Pulmonary artery endothelial cell (primary cell): ENCODE results near the gene HIVEP2. TPM values are rescaled to one million over a fixed set of nuclear protein-coding genes. Genes with fewer than 3 reads are reported as not detected.

Experiments
- DNase-seq: peaks from one replicate; pipeline ENCODE4 v3.0.0-alpha.2; 2011; ENCODE audit warnings: low read depth, low spot score
- total RNA-seq: library from RNA; depleted of rRNA; stranded (reverse); fragments of >200 nt; gene quantifications from 2 replicates; pipeline ENCODE4 v1.2.3, GENCODE V29; 2014

HIVEP2 gene
- total RNA-seq, 1 donor from 2014 or later, result 3.6 TPM

DNA sequence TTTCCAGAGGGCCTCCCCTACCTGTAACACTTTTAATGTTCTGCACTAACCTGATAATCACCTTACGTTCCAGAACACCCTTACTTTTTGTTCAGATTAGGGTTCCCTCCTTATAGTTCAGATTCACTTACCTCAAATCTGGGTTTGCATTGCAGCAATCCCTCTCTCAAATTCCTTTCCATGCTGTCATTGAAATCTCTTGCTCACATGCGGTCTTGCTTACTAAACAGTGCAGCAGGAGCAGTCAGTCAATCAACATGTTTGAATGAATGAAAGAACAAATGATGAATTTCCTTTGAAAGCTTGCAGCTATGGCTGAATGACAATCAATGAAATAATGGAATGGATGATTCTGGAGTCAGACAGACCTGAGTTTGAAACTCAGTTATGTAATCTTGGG is 200.1 kb downstream of the HIVEP2 start:
- no peak for DNase-seq

DNA sequence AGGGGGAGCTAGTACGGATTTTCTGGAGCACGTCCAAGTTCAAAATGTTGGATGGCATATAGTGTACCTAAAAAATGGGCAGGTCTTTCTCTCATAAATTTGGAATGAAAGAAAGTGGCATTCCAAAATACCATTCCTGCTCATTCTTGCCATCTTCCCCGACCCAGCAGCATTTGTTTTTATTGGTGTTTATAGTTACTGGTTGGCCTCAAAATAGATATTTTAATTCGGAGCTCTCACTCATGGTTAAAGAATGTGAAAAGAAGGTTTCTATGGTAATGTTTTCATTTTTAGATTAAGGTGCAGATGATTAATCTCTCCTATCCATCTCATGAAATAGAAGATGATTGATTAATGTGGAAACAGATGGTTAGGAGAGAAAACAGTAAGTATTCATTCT is 204.5 kb downstream of the HIVEP2 start:
- DNase-seq, result no peak

DNA sequence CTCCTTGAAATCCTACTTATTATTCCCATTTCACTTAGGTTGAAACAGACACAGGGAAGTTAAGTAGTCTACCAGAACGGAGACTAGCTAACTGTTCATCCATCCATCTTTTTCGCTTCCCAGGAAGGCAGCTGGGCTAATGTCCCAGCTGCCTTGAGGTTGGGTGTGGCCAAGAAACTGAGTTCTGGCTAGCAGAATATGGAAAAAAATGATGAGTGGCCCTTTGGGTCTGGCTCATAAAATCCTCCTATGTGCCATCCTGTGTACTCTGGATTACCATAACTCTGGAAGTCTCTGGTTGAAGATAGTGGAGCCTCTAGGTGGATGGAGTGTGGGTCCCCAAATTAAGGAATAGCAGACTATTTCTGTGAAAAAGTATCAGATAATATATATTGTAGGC is 206.2 kb downstream of the HIVEP2 start:
- DNase-seq, result no peak

DNA sequence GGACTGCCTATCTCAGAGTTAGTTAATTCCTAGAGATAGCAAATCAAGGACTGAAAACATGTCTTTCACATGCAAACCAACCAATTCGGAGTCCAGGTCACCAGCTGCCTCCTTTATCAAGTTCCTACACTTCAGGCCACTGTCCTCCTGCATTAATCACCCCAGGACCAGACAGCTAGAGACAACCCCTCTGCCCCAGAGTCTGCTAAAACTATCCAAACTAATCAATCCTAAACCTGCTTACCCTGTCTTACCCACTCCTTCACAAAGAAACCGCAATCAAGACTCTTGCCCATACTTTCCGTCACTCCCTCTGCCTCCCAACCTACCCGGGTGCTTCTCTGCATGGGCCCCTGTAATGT is 207.0 kb downstream of the HIVEP2 start:
- DNase-seq, result no peak

DNA sequence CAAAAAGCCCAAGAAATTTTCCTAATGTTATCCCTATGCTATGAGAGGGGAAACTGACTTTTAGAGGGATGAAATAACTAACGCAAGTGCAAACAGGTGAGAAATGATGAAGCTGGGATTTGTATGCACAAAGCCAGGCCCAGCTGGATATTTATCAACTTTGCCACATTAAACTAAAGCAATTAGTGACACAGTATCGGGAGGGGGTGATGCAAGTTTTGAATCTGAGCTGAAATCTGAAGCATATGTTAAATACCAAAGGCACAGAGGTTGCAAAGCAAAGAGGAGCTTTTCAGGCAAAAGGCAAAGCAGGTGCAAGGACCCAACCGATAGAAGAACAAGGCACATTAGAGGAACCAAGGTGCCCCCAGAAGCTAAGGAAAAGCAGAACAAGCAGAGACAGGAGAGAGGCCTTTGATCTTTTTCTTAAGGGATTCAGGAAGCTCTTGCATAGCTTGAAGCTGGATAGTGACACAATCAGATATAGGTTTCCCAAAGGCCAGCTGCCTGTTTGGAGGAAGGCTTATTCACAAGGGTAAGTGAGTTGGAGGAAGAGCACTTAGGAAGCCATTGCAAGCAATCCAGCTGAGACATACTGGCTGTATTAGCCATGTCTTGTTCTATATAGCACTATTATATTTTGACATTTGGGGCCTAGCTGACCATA is 207.5 kb downstream of the HIVEP2 start:
- DNase-seq, result no peak

DNA sequence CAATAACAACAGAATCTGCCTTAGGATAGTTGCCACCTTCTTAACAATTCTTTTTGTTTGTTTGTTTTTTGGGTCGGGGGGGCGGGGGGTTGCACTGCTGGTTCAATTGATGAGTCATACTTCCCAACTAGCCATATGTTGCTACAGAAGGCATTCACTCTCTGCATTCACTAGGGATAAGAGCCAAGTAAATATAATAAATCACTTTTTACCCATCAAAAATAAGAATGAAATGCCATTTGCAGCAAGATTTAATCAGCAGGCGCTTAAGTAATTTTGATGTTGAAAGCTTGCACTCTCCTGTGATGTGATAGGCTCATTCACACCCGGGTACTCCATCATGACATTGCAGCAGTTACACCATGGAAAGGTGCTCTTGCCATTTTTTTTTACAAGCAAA is 209.8 kb downstream of the HIVEP2 start:
- DNase-seq, result peak; percentile 29

DNA sequence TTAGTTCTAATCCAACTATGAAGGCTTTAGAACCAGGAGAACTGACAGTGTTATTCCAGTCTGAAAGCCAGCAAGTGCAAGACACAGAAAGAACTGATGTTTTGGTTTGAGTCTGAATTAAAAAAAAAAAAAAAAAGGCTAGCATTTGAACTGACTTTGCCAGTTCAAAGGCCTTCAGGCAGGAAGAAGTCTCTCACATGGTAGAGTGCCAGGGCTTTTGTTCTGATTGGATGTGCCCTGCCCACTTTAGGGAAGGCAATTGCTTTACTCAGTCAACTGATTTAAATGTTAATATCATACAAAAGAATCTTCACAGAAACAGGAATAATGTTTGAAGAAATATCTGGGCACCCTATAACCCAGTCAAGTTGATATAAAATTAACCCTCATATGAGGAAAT is 212.2 kb downstream of the HIVEP2 start:
- DNase-seq, result no peak

DNA sequence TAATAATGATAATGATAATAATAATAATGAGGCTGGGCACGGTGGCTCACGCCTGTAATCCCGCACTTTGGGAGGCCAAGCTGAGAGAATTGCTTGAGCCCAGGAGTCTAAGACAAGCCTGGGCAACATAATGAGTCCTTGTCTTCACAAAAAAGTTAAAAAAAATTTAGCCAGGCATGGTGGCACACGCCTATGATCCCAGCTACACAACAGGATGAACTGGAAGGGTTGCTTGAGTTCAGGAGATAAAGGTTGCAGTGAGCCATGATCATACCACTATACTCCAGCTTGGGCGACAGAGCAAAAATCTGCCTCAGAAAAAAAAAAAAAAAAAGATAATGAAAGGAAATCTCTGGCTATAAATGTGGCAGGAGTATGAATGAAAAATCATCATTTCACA is 213.4 kb downstream of the HIVEP2 start:
- DNase-seq, result no peak

DNA sequence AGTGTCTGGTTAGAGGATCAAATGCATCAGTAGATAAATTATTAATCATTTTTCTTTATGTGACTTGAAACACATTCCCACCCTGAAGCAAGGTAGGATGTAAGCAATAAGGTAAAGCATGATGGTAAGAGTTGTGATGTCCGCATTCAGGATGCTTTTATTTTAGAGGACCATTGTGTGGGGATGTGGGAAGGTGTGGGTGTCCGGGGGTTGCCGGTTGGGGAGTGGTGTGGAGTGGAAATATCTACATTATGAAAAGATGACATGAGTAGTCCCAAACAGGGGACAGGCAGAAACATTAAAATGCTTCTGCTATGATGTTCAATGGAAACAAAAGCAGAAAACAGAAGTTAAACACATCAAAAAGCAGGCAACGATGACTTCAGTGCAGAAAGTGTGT is 215.4 kb downstream of the HIVEP2 start:
- DNase-seq, result no peak

DNA sequence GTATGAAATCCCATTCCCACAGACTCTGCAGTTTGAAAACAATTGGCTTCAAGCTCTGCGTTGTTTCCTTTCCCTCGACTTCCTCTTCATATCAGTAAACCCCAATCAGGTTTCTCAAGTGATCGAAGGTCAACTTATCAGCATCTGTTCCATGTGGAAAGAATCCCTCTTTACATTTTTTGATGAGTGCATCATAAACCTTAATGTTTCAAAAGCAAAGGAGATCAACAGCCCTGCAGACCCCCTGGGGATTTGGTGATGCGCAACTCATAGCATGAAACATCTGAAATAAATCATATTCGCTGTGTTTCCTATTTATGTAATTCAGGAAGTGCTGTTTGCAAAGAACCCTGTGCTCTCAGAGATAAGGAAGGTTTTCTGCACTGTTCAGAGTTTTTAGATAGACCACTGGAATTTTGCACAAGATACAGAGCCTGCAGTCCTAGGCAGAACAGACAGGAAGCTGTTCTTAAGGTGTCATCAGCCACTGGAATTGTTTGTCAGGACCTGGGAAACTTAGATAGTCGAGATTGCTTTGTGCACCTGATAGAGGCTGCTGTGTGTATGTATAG is 216.0 kb downstream of the HIVEP2 start:
- DNase-seq, result peak; percentile 84

DNA sequence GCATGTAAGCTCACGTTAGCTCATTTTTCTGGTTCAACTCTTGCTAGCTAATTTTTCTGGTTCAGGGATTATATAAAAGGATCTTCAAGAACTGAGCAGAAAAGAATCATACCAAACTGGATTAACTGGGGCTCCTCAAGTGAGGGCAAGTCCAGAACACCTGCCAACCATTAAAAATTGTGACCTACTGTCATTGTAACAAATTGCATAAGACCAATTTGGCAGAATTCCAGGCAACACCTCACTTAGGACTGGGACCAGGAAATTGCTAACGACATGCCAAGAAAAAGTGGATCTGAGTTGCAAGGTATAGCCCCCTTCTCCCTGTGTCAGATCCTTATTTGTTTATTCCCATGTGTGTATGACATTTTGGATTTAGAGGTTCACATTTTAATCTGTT is 216.6 kb downstream of the HIVEP2 start:
- DNase-seq, result peak; percentile 8

DNA sequence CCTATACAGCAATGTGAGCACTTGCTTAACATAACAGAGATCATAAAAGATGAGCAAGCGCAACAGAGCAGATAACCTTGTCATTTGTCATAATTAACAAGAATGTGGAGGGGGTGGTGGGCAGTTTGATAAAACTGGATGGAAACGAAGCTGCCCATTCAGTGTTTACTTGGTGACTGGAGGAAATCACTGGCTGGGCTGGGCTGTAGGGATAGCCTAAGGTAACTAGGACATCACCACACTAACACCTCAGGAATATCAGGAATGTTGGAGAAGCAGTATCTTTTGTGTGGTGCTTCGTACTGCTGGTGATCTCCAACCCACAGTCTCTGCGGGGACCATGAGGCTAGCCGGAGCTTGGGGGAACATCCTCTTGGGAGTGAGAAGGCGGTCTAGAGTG is 218.4 kb downstream of the HIVEP2 start:
- no peak for DNase-seq

DNA sequence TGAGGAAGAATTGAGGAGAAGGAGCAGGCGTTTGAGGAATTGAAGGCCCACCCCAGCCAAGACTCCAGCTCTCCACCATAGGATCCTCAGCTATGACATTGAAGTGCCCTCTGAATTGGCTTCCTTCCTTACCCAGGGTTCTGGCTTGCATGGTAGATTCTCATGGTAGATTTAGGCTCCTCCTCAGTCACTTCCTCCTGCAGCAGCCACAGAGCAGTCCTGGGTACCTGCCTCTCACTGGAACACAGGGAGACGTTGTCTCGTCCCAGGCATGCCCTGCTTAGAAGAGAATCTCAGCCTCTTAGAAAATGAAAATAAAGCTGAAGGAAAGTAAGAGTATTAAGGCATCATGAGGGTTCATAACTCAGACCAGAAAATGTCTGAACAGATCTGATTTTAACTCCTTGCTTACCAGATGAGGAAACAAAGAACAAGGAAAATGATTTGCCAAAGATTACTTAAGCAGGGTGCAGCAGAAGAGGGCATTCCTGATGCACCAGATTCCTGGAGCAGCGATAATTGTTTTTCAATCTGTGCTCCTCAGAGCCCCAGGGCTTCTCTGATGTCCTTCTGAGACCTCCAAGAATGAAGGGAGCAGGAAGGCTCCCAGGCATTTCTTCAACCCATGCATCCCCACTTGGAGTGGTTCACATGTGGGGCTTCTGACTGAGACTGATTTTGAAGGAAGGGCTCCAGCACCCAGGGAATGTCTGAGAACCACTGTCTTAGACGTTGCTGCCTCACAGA is 219.8 kb downstream of the HIVEP2 start:
- no peak for DNase-seq

DNA sequence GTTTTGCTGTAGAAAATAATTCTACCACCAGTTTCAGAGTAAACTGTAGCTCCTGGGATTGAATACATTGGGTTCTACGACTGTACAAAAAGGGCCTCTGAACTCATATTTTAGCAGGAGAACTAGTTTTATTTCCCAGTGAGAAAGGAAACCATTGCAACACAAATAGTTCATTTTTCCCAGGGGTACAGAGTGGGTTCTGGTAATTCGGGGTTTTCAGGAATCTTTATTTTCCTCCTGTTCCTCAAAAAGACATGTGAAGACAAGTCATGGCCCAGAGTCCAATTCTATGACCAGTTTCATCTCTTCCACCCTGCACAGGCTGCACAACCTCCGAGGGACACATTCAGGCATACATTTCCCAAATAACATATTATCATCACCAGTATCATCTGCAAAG is 222.1 kb downstream of the HIVEP2 start:
- DNase-seq, result no peak

DNA sequence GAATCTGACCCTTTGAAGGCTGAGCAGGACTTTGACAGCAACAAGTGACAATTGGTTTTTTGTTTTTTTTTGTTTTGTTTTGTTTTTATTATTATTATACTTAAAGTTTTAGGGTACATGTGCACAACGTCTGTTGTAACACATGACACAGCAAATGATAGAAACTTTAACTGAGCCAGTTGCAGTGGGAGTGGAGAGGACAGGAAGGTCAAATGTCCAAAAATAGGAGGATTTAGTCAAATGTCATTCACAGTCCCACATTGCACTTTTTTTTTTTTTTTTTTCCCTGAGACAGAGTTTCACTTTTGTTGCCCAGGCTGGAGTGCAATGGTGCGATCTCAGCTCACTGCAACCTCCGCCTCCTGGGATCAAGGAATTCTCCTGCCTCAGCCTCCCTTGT is 223.0 kb downstream of the HIVEP2 start:
- no peak for DNase-seq

DNA sequence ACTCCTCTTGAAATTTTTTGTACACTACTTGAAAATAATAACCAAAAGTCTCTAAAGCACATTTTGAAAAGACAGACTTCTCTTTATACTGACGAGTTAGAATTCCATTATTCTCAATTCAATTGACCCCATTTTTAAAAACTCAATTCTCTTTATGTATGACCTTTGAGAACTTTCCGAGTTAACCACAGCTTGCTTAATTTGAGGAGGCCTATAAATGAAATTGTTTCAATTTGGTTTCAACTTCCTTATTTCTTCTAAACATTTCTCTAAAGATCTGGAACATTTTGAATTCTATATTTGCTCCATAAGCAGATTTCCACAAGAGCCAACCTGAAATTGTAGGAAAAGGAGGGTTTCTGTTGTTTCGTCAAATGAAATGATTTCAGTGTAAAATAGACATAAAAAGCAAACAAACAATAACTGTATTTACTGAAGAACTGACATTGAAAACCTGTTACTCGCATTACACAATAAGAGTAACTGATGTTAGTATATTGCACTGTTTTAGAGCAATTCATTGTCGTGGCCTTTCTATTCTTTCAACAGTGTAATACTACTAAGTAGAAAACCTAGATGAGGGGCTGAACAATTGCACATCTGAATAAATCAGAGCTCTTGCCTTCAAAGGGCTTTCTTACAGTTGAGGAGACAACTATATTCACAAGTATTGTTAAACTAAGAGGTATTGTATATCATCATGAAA is 223.6 kb downstream of the HIVEP2 start:
- no peak for DNase-seq

DNA sequence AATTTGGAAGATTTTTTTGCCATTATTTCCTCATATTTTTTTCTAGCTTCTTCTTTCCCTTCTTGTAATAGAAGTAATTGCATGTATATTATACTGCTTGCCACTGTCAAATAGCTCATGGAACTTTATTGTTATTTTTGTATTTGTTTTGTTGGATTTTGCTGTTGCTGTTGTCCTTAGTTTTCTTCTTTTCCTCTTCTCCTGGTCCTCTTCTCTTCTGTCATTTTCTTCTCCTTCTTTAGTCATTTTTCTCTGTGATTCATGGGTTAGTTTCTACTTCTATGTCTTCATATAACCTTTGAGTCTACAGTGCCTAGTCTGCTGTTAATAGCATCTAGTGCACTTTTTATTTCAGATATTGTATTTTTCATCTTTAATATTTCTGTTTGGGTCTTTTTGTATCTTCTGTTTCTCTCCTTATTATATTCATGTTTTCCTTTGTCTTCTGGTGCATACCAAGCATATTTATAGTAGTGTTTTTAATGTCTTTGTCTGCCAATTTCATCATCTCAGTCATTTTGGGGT is 226.2 kb downstream of the HIVEP2 start:
- no peak for DNase-seq

DNA sequence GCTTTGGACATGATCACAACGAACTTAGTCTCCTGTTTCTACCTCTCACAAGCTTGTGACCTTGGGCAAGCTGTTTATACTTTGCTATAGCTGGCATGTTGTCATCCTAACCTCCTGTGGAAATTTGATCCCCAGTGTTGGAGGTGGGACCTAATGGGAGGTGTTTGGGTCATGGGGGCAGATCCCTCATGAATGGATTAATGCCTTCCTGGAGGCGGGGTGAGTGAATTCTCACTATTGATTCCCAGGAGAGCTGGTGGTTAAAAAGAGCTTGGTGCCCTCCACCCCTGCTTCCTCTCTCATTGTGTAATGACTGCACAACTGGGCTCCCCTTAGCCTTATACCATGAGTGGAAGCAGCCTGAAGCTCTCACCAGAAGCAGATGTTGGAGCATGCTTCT is 228.9 kb downstream of the HIVEP2 start:
- no peak for DNase-seq

DNA sequence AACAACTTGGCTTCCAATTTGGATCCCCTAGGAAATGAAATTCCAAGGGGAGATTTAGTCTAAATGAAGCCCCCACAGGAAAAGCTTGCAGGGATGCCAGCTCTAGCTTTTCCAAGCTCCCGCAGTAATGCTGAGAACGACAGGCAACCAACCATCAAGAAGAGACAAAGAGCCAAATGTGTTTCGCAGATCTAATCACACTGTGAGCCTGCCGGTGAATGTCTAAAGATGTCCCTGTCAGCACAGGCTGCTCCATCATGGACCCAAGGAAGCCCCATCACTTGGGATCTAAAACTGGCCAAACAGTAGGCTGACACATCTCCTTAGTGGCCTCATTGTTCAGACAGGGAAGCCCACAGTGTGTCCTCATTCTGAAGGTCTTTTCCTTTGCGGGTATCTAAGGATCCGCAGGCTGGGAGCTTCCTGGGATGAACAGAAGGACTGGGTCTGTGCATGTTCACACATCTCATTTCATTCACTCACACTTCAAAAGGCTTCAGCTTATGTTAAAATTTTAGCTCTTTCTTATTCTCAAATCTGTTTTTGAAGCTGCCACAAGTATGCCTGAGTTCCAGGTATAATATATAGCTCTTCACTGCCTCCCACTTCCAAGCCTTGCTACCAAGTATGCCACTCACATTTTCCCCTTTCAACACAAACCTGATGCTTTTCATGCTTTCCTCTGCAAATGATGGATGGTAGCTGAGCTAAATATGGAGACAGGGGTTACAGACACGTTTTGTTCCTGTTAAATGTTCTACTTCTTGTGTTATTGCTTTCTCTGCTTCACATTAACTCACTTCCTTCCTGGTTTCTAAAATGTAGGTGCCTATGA is 229.8 kb downstream of the HIVEP2 start:
- DNase-seq, result no peak

DNA sequence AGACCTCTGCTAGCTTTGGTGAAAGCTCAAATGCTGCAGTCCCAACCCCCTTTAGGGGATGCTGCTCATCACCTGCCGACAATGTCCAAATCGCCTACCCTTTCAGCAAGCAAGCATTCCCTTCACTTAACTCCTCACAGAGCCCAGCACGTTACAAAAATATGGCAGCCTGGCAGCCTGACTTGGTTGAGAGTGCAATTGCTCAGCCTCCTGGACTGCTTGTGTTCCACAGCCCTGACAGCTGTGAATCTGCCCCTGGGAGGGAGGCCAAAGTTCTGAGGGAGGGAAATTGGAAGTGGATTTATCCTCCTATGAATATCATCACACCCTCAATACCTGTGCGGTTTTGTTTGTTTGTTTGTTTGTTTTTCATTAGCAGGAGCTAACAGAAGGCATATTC is 231.0 kb downstream of the HIVEP2 start:
- no peak for DNase-seq

DNA sequence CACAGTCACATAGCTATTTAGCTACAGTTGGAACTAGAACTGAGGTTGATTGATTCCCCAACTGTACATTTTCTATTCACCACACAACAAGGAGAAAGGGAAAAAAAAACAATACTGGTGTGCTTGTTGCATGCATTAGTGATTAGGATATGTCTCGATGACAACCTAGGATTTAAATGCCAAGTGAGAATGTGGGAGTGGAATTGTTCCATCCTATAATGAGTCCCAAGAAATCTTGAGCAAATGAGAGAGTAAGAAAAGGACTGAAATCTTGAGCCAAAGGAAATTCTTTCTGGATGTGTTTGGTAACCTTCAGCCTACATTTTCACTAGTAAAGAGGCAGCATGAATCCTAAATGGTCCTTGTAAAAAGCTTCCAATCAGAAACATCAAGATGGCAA is 232.7 kb downstream of the HIVEP2 start:
- DNase-seq, result no peak
